Glomerular visceral epithelial cell (primary cell): Measurements from ENCODE around the gene CIC.
A peak's percentile ranks its signal among the peaks of the same experiment; 100 is the strongest.
"Not testable (repeated sequence)": the region's sequence is repeated elsewhere in the genome, so short reads cannot be mapped to it uniquely, and the experiment has no call there.

Experiments
- DNase-seq: peaks from one replicate; pipeline ENCODE4 v3.0.0-alpha.2; 2016; ENCODE audit errors: extremely low spot score

CIC gene

GRCh38 chr19:42313096-42313839, 44.2 kb downstream of the CIC start, which contains the start of gene TMEM145:
Gene TMEM145, plus strand, starts transcription at chr19:42313309. Its CDS starts 68 bp downstream, at chr19:42313377.
- peak; percentile 54 for DNase-seq

- DNase-seq: no peak
These were observed 45.0 kb downstream of the CIC start for GRCh38 chr19:42313840-42314755.

GRCh38 chr19:42315024-42315423, 46.0 kb downstream of the CIC start:
- DNase-seq: no peak

- DNase-seq: peak; percentile 67
These were observed 47.5 kb downstream of the CIC start for GRCh38 chr19:42316223-42317211.

- no peak for DNase-seq
These were observed 48.5 kb downstream of the CIC start for GRCh38 chr19:42317535-42317934.

GRCh38 chr19:42322305-42322704, 53.3 kb downstream of the CIC start:
- no peak for DNase-seq

GRCh38 chr19:42323473-42323851, 54.4 kb downstream of the CIC start:
- no peak for DNase-seq

GRCh38 chr19:42323852-42324654, 55.0 kb downstream of the CIC start:
- DNase-seq: no peak

- no peak for DNase-seq
These were observed 55.7 kb downstream of the CIC start for GRCh38 chr19:42324655-42325307.

GRCh38 chr19:42325308-42325895, 56.4 kb downstream of the CIC start, which contains the start of gene MEGF8:
Gene MEGF8, plus strand, starts transcription at chr19:42325635. Its CDS starts 609 bp downstream, at chr19:42326244.
- DNase-seq: peak; percentile 100

- DNase-seq: peak; percentile 15
These were observed 57.1 kb downstream of the CIC start for GRCh38 chr19:42325896-42326771.

GRCh38 chr19:42326969-42327368, 57.9 kb downstream of the CIC start:
- DNase-seq: no peak

- DNase-seq: no peak
These were observed 58.3 kb downstream of the CIC start for GRCh38 chr19:42327381-42327780.

- DNase-seq: no peak
These were observed 59.1 kb downstream of the CIC start for GRCh38 chr19:42328106-42328505.

GRCh38 chr19:42328854-42329253, 59.8 kb downstream of the CIC start:
- no peak for DNase-seq

- DNase-seq: no peak
These were observed 61.2 kb downstream of the CIC start for GRCh38 chr19:42330241-42330711.

- not testable (repeated sequence) for DNase-seq
These were observed 62.3 kb downstream of the CIC start for GRCh38 chr19:42331333-42331732.

- no peak for DNase-seq
These were observed 63.0 kb downstream of the CIC start for GRCh38 chr19:42332059-42332458.

GRCh38 chr19:42333018-42333417, 64.0 kb downstream of the CIC start:
- DNase-seq: no peak
